ENCODE measurements around the gene C7.

Gene C7

GRCh38 chr5:40962207-40962955 is 53.1 kb downstream of the C7 start:
- no peaks in the 10 kb centered on the region for H3K4me1 ChIP-seq
- H3K27me3 ChIP-seq: no peaks in the 10 kb centered on the region
- TF ChIP-seq Cebpa-rat (IDR thresholded peaks at IDR 0.05): no peak
- no peak overlapping the region for H3K9ac ChIP-seq
- H3K36me3 ChIP-seq: no peaks in the 10 kb centered on the region
- H3K4me3 ChIP-seq: no peak overlapping the region
- peaks cover 4% of the 10 kb centered on the region; the same call in 1 of the 2 replicates for H3K9me3 ChIP-seq
- H3K27ac ChIP-seq: no peak overlapping the region
- H4K20me1 ChIP-seq: no peaks in the 10 kb centered on the region
- H3K4me2 ChIP-seq: no peak overlapping the region

GRCh38 chr5:40972434-40972833 is 63.1 kb downstream of the C7 start:
- Histone ChIP-seq H4K20me1 (no peaks in the 10 kb centered on the region), H3K27me3 (no peaks in the 10 kb centered on the region), H3K36me3 (no peaks in the 10 kb centered on the region), H3K9me3 (no peaks in the 10 kb centered on the region), H3K27ac (no peak overlapping the region), H3K9ac (no peak overlapping the region), H3K4me1 (no peaks in the 10 kb centered on the region), H3K4me3 (no peak overlapping the region), H3K4me2 (no peak overlapping the region)
- no peak for TF ChIP-seq Cebpa-rat (IDR thresholded peaks at IDR 0.05)

GRCh38 chr5:40973364-40974004 is 64.2 kb downstream of the C7 start:
- H3K27ac ChIP-seq: no peak overlapping the region

DNA sequence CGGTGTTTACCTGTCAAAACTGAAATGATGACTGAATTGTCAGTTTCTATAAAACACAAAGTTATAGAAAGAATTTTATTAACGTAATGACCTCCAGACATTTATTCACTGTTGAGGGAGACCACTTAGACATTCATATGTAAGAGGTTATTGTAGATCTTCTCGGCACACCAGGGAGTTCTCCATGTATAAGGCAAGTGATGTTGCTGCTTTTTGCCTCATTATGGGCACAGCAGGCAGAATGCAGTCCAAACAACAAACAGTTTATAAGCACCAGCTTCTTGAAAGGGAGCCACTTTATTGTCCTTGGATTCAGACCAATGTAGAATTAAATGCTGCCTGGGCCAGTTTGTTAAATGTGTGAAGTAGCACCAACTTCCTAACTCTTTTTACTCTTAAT is 66.7 kb downstream of the C7 start:
- Histone ChIP-seq H3K36me3 (no peaks in the 10 kb centered on the region), H3K4me1 (no peaks in the 10 kb centered on the region), H3K27me3 (no peaks in the 10 kb centered on the region), H3K9ac (no peak overlapping the region), H3K9me3 (no peaks in the 10 kb centered on the region), H4K20me1 (no peaks in the 10 kb centered on the region), H3K4me3 (no peak overlapping the region), H3K4me2 (no peak overlapping the region), H3K27ac (no peak overlapping the region)
- no peak for TF ChIP-seq Cebpa-rat (IDR thresholded peaks at IDR 0.05)

More at GRCh38 chr5:40973364-40974004, 64.2 kb downstream of the C7 start:
- H3K9me3 ChIP-seq: no peaks in the 10 kb centered on the region
- no peak overlapping the region for H3K4me3 ChIP-seq
- H3K36me3 ChIP-seq: no peaks in the 10 kb centered on the region
- TF ChIP-seq Cebpa-rat (IDR thresholded peaks at IDR 0.05): no peak
- H3K9ac ChIP-seq: no peak overlapping the region
- no peaks in the 10 kb centered on the region for H3K27me3 ChIP-seq
- H3K4me1 ChIP-seq: no peaks in the 10 kb centered on the region
- H3K4me2 ChIP-seq: no peak overlapping the region
- H4K20me1 ChIP-seq: no peaks in the 10 kb centered on the region

- H3K27ac ChIP-seq: no peak overlapping the region
Measured at GRCh38 chr5:40976836-40977235, 67.5 kb downstream of the C7 start.

DNA sequence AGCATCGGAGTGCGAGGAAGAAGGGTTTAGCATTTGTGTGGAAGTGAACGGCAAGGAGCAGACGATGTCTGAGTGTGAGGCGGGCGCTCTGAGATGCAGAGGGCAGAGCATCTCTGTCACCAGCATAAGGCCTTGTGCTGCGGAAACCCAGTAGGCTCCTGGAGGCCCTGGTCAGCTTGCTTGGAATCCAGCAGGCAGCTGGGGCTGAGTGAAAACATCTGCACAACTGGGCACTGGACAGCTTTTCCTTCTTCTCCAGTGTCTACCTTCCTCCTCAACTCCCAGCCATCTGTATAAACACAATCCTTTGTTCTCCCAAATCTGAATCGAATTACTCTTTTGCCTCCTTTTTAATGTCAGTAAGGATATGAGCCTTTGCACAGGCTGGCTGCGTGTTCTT is 72.1 kb downstream of the C7 start:
- Histone ChIP-seq H3K27me3 (no peaks in the 10 kb centered on the region), H3K36me3 (no peaks in the 10 kb centered on the region), H3K9ac (no peak overlapping the region), H4K20me1 (no peaks in the 10 kb centered on the region), H3K4me3 (no peak overlapping the region), H3K4me2 (no peak overlapping the region), H3K9me3 (no peaks in the 10 kb centered on the region), H3K4me1 (no peaks in the 10 kb centered on the region), H3K27ac (no peak overlapping the region)
- TF ChIP-seq Cebpa-rat (IDR thresholded peaks at IDR 0.05): no peak

More at GRCh38 chr5:40976836-40977235, 67.5 kb downstream of the C7 start:
- Histone ChIP-seq H4K20me1 (no peaks in the 10 kb centered on the region), H3K4me1 (no peaks in the 10 kb centered on the region), H3K27me3 (no peaks in the 10 kb centered on the region), H3K4me3 (no peak overlapping the region), H3K4me2 (no peak overlapping the region), H3K9me3 (no peaks in the 10 kb centered on the region), H3K9ac (no peak overlapping the region), H3K36me3 (no peaks in the 10 kb centered on the region)
- no peak for TF ChIP-seq Cebpa-rat (IDR thresholded peaks at IDR 0.05)

DNA sequence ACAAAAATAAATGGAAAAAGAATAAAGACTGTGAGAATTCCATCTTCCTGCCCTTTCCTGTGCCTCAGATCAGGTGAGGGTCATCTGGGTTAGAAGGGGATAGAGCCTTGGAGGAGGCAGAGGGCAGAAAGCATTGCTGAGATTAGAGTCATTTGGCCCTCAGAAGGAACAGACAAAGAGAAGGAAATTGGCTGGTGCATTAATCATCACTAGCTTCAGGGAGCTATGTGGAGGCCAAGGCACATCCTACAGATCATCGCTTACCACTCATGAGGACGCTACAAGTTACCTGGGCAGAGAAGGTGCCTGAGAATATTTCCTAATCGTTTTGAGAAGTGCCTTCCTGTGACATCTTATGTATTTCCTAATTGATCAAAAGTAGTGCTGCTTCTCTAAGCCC is 74.5 kb downstream of the C7 start:
- no peaks in the 10 kb centered on the region for H3K27me3 ChIP-seq
- no peak overlapping the region for H3K27ac ChIP-seq
- H3K4me1 ChIP-seq: no peaks in the 10 kb centered on the region
- H4K20me1 ChIP-seq: no peaks in the 10 kb centered on the region
- no peaks in the 10 kb centered on the region for H3K9me3 ChIP-seq
- H3K4me3 ChIP-seq: no peak overlapping the region
- H3K9ac ChIP-seq: no peak overlapping the region
- no peak overlapping the region for H3K4me2 ChIP-seq
- TF ChIP-seq Cebpa-rat (IDR thresholded peaks at IDR 0.05): no peak
- no peaks in the 10 kb centered on the region for H3K36me3 ChIP-seq

- Histone ChIP-seq H3K27ac (no peak overlapping the region), H4K20me1 (no peaks in the 10 kb centered on the region), H3K4me2 (no peak overlapping the region), H3K4me1 (no peaks in the 10 kb centered on the region), H3K9ac (no peak overlapping the region), H3K36me3 (no peaks in the 10 kb centered on the region), H3K4me3 (no peak overlapping the region), H3K9me3 (no peaks in the 10 kb centered on the region), H3K27me3 (no peaks in the 10 kb centered on the region)
- no peak for TF ChIP-seq Cebpa-rat (IDR thresholded peaks at IDR 0.05)
Measured at GRCh38 chr5:40984884-40985283, 75.6 kb downstream of the C7 start.

DNA sequence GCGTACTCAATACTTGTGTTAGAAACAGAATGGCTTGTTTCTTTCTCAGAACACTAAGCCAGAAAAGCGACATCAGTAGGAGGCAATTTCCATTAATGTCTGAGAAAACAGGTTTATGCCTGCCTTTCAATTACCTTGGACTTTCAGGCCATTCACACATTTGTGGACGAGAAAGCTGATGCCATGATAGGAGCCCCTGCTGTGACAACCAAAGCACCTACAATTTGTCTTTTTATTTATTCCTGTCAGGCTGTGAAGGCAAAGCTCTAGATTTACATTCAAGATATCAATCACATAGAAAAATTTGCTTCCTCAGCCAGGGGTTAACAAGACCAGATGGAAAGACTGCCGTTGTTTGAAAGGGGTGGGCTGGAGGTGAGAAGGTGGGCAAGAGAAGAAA is 76.2 kb downstream of the C7 start:
- TF ChIP-seq Cebpa-rat (IDR thresholded peaks at IDR 0.05): no peak

DNA sequence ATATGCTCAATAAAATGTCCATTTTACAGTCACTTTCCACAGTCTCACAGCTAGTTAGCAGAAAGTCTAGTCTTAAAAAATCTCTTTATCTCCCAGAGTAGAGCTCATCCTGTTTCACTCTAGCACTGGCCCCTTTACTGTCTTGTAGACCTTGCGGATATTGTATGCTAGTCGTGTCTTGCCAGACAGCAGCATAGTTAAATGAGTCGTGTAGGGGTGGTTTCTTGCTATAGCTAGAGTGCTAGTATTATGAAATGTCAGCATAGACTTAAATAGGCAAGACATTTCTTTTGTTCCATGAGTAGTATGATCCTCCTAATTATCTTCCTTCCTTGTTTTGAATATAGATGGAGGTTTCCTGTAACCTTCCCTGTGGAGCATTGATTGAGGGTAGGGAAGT is 77.4 kb downstream of the C7 start:
- Histone ChIP-seq H3K36me3 (no peaks in the 10 kb centered on the region), H3K4me2 (no peak overlapping the region), H3K27ac (no peak overlapping the region), H3K9ac (no peak overlapping the region), H4K20me1 (no peaks in the 10 kb centered on the region), H3K27me3 (no peaks in the 10 kb centered on the region), H3K4me1 (no peaks in the 10 kb centered on the region), H3K4me3 (no peak overlapping the region), H3K9me3 (no peaks in the 10 kb centered on the region)
- TF ChIP-seq Cebpa-rat (IDR thresholded peaks at IDR 0.05): no peak

More for the DNA sequence above, 76.2 kb downstream of the C7 start:
- Histone ChIP-seq H3K27ac (no peak overlapping the region), H3K4me1 (no peaks in the 10 kb centered on the region), H3K9ac (no peak overlapping the region), H4K20me1 (no peaks in the 10 kb centered on the region), H3K36me3 (no peaks in the 10 kb centered on the region), H3K4me3 (no peak overlapping the region), H3K4me2 (no peak overlapping the region), H3K27me3 (no peaks in the 10 kb centered on the region), H3K9me3 (no peaks in the 10 kb centered on the region)

Measured in BLaER1 (cell line).